ENCODE data around the gene PCNT.

PCNT gene

GRCh38 chr21:46483300-46484295 lies 159.6 kb downstream of the PCNT start:
- DNase-seq = no peak

GRCh38 chr21:46486481-46487126 lies 162.6 kb downstream of the PCNT start:
- DNase-seq = no peak

GRCh38 chr21:46489162-46489663 lies 165.3 kb downstream of the PCNT start:
- no peak for DNase-seq

DNA sequence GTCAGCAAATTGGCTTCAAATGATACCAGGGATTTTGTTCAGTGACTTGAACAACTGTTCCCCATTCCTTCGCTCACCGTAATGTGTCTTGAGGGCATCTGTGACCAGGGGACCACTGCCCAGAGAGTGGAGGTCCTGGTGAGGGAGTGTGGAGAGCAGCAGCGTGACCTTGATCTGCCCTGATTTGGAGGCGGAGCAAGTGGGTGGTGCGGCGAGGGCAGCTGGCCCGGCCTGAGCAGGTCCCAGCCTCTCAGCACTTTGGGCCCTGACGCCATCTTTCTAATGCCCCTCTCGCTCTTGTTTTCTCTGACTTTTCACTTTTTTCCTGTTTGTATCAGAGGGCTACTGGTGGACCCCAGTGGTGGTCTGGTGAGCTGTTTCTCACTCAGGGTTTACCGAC lies 165.8 kb downstream of the PCNT start:
- no peak for DNase-seq

DNA sequence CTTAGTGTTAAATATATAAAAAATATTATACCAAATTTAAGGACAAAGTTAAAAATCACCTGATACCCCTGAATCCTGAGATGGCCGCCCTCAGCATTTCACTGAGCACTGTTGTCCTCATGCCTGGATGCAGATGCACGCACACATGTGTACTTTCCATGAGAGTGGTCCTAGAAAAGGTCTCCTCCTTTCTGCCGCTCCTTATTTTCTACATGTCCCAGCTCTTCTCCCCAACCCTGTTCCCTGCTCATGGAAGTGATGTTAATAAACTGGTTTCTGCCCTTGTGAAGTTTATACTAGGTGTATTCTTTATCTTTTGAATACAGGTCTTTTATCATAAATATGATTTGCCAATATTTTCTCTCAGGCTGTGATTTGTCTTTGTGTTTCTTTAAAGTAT lies 167.6 kb downstream of the PCNT start:
- no peak for DNase-seq

- no peak for DNase-seq
These were observed 168.9 kb downstream of the PCNT start for GRCh38 chr21:46492851-46493250.

- DNase-seq = no peak
These were observed 169.9 kb downstream of the PCNT start for GRCh38 chr21:46493828-46494227.
